Activated CD8-positive, alpha-beta memory T cell treated with anti-CD3 and anti-CD28 coated beads, Interleukin-2, amount 50 U/mL, for 24 hours (primary cell): ENCODE results near the gene TCP11X2.
"Not testable (repeated sequence)": the region's sequence is repeated elsewhere in the genome, so short reads cannot be mapped to it uniquely, and the experiment has no call there.

Source experiments
- DNase-seq: peaks from one replicate; pipeline ENCODE4 v3.0.0-alpha.2; 2020; ENCODE audit errors: extremely low read depth

The TCP11X2 gene

GRCh38 chrX:102471762-102472220 is at the start of gene TCP11X2:
Gene TCP11X2 (minus strand): TSS chrX:102471812.
- not testable (repeated sequence) for DNase-seq

- no peak for DNase-seq
These were observed 45.7 kb upstream of the TCP11X2 start for GRCh38 chrX:102517326-102517725.

GRCh38 chrX:102515975-102516941 is 44.6 kb upstream of the TCP11X2 start, which contains the start of gene TMSB15A:
Gene TMSB15A (minus strand): TSS chrX:102516739.
- DNase-seq = peak; percentile 14

GRCh38 chrX:102514536-102514935 is 42.9 kb upstream of the TCP11X2 start:
- no peak for DNase-seq

DNA sequence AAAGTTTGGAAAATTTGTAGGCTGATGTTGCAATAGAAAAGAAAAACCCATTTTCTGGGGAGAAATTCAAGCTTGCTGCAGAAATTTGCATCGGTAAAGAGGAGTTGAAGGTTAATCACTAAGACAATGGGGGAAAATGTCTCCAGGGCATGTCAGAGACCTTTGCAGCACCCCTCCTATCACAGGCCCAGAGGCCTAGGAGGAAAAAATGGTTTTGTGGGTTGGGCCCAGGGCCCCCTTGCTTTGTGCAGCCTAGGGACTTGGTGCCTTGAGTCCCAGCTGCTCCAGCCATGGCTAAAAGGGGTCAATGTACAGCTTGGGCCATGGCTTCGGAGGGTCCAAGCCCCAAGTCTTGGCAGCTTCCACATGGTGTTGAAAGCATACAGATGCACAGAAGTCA is 27.1 kb upstream of the TCP11X2 start:
- DNase-seq = no peak

DNA sequence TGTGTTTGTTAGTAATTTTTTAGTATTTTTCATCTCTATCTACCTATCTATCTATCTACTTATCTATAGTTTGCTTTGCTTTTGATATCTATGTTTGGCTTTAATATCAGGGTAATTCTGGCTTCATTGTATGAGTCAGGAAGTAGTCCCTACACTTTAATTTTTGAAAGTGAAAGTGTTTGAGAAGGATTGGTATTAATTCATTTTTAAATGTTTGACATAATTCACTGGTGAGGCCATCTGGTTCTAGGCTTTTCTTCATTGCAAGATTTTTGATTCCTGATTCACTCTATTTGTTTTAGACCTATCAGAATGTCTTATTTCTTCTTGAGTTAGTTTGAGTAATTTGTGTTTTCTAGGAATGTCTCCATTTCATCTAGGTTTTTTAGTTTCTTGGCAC is 20.2 kb upstream of the TCP11X2 start:
- DNase-seq = no peak

- not testable (repeated sequence) for DNase-seq
These were observed 7.2 kb upstream of the TCP11X2 start for GRCh38 chrX:102478765-102479164.

- DNase-seq = not testable (repeated sequence)
These were observed 1.4 kb downstream of the TCP11X2 start for GRCh38 chrX:102470215-102470614.

DNA sequence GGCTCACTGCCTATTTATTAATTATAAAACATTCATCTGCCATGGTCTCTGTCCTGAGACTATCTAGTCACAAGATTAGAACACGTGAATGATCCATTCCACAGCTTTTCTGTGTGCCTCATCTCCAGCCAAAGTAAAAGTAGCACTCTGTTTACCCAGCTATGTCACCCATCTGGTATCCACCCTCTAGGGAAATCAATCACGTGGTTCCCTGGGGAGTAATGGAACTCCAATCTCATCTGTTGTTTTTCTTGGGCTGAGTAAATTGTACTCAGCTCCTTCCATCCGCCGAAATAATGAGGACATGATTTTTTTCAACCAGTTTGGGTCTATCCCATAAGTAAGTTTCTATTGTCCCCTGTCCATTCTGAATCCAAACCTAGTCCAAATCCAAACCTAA is 13.0 kb downstream of the TCP11X2 start:
- not testable (repeated sequence) for DNase-seq

- DNase-seq = not testable (repeated sequence)
These were observed 31.7 kb downstream of the TCP11X2 start, which contains the start of gene NXF2B for GRCh38 chrX:102439908-102440307. Gene NXF2B (minus strand): TSS chrX:102440008. CDS start chrX:102380036, 59,972 bp downstream.

GRCh38 chrX:102414493-102414892 is 57.1 kb downstream of the TCP11X2 start:
- DNase-seq = not testable (repeated sequence)
